ENCODE measurements around the gene PDE7B.

- TF ChIP-seq CTCF (IDR thresholded peaks at IDR 0.05) (no peak), TCF12 (IDR thresholded peaks at IDR 0.05) (no peak), POLR2AphosphoS5 (IDR thresholded peaks at IDR 0.05; ENCODE audit: low read depth, low read length) (no peak), RAD21 (IDR thresholded peaks at IDR 0.05; ENCODE audit: low read length) (no peak)
Observed at GRCh38 chr6:135932651-135933050, 81.2 kb downstream of the PDE7B start.

Measured in SK-N-SH (cell line).